MG63 (cell line): ENCODE measurements around the gene UBL7. TPM values are rescaled to one million over a fixed set of nuclear protein-coding genes. Genes with fewer than 3 reads are reported as not detected.
A peak's percentile ranks its signal among the peaks of the same experiment; 100 is the strongest.

Experiments used
- DNase-seq: peaks from one replicate; pipeline ENCODE4 v3.0.0-alpha.2; 2020
- H3K27me3 ChIP-seq: fragments of 250-450 bp; sonication (Bioruptor Pico); 2 replicates; pipeline ENCODE4 v1.5.1; 2020; ENCODE audit warnings: mild to moderate bottlenecking, moderate library complexity
- H3K36me3 ChIP-seq: fragments of 250-450 bp; sonication (Bioruptor Pico); 2 replicates; pipeline ENCODE4 v1.5.1; 2020; ENCODE audit warnings: mild to moderate bottlenecking, moderate library complexity
- H3K4me3 ChIP-seq: fragments of 250-450 bp; sonication (Bioruptor Pico); 2 replicates; pipeline ENCODE4 v1.5.1; 2020; ENCODE audit warnings: mild to moderate bottlenecking, moderate library complexity
- H3K9me3 ChIP-seq: fragments of 250-450 bp; sonication (Bioruptor Pico); 2 replicates; pipeline ENCODE4 v1.5.1; 2020; ENCODE audit warnings: mild to moderate bottlenecking, moderate library complexity
- total RNA-seq: library from RNA; depleted of rRNA; stranded (reverse); fragments of >200 nt; shearing (Covaris generic); gene quantifications from 2 replicates; pipeline ENCODE4 v1.2.3, GENCODE V29; 2014; ENCODE audit warnings: low replicate concordance

The UBL7 gene
- total RNA-seq, 1 experiment from 2014 or later = 90.0 TPM

DNA sequence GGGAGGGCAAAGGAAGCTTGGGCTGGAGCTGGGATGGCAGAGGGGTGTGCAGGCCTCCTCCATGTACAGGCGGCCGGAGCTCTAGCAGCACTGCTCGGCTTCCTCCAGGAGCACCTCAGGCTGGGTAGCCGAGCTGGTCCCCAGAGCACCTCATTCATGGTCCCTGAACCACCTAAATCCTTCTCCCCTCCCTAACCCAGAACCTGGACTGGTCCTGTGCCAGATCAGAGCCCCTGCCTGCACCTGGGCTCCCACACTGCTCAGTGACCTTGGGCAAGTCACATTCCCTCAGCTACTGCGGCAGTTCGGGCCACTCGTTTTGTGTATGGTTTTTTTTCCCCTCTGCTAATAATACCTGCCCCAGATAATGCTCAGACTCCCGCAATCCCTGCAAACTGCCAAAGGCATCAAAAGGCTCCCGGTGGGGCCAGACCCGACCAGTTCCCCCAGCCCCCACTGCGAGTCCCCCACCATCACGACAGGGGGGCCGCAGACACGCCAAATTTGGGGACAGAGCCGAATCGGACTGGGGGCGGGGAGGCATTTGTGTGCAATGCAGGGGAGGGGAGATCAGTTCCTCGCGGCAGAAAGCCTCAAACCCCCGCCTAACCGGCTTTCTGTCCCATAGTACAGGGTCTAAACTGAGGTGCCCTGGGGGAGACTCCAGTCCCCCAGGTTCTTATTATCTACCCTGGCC is 28.5 kb downstream of the UBL7 start:
- peak overlapping the region; percentile 83 for H3K4me3 ChIP-seq
- H3K27me3 ChIP-seq = no peaks in the 10 kb centered on the region
- no peaks in the 10 kb centered on the region for H3K9me3 ChIP-seq
- no peak for DNase-seq
- H3K36me3 ChIP-seq = peaks cover 6% of the 10 kb centered on the region

DNA sequence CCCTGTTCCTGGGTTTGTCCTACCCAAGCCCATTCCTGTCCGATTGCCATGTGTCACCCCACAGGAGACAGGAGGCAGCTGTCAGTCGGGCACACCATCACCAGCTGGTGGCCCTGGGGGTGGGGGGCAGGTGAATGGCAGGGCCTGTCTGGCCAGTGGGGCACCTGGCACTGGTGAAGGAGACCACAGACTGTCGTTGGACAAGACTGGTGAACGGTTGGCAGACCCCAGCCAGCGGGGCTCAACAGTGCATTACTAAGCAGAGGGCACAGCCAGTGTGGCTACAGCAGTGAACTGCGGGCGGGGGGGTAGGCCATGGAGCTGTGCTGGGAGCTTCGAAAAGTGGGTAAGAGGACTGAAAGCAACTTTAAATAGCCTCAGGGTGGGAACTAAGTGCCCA is 29.3 kb downstream of the UBL7 start:
- DNase-seq = no peak
- Histone ChIP-seq H3K9me3 (no peaks in the 10 kb centered on the region), H3K4me3 (no peak overlapping the region), H3K27me3 (no peaks in the 10 kb centered on the region), H3K36me3 (peaks cover 6% of the 10 kb centered on the region)

- no peaks in the 10 kb centered on the region for H3K9me3 ChIP-seq
- H3K27me3 ChIP-seq = no peaks in the 10 kb centered on the region
- peaks cover 6% of the 10 kb centered on the region for H3K36me3 ChIP-seq
- DNase-seq = no peak
- H3K4me3 ChIP-seq = no peak overlapping the region
Observed at GRCh38 chr15:74431116-74431515, 29.8 kb downstream of the UBL7 start.

DNA sequence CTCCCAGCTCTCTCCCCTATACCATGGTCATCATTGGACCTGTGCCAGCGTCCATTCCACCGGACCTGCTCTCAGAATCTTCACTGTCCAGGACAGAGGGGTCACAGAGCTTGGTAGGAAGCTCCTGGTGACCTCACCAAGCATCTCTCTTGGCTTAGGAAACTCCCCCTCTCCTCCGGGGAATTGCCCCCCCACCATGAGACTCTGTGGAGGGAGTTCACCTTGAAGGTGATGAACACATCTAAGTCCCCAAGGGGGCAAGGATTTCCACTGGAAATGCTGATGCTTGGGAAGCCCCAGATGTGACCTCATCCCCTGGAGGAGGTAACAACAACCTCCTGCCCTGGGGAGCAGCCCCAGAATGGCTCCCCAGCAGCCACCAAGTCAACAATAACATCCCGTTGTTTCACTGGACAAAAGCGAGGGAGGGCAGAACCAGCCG is 30.4 kb downstream of the UBL7 start:
- Histone ChIP-seq H3K36me3 (peaks cover 8% of the 10 kb centered on the region), H3K4me3 (no peak overlapping the region), H3K9me3 (no peaks in the 10 kb centered on the region), H3K27me3 (no peaks in the 10 kb centered on the region)
- no peak for DNase-seq

DNA sequence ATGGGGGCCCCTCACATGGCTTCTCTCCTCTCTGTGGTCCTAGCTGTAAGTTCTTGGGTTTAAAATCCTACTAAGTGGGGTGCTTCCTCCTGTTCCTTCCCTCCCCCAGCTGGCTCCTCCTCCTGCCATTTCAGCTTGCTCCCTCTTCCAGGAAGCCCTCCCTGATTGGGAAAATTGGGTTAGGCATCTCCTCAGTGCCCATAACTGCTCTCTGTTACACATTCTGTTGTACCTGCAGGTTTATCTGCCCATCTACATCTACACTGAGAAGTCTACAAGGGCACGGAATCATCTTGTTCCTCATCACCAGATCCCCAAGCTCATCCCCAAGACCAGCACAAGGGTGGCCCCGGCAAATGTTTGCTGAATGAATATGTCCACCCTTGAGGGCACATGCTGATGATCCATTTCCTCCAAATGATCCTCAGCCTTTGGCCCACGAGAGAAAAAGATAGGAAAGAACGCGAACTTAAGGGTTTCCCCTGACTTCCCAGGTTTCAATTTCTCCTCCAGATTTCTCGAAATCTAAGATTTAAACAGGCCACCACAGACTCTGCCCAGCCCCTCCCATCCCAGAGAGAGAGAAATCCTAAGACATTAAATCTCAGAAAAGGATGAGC is 31.1 kb downstream of the UBL7 start:
- no peak for DNase-seq
- no peaks in the 10 kb centered on the region for H3K9me3 ChIP-seq
- no peaks in the 10 kb centered on the region for H3K27me3 ChIP-seq
- peaks cover 9% of the 10 kb centered on the region for H3K36me3 ChIP-seq
- H3K4me3 ChIP-seq = no peak overlapping the region

GRCh38 chr15:74428970-74429780 is 31.8 kb downstream of the UBL7 start:
- Histone ChIP-seq H3K9me3 (no peaks in the 10 kb centered on the region), H3K36me3 (peaks cover 9% of the 10 kb centered on the region), H3K4me3 (no peak overlapping the region), H3K27me3 (no peaks in the 10 kb centered on the region)
- no peak for DNase-seq

DNA sequence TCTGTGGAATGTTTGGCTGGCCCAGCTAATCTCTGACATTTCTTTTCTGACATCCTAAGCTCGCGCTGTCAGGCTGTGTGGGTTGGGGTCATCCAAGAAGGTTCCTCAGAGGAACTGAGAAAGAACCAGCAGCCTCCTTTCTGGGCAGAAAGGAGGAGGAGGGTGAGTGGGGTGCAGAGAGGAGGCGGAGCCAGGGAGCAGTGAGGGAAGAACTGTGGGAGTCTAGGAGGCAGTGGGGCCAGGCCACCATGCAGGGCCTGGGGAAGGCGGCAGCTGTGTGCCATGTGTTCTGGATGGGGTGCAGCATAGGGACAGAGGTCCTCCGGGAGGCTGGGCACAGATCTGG is 32.5 kb downstream of the UBL7 start:
- Histone ChIP-seq H3K36me3 (peaks cover 9% of the 10 kb centered on the region), H3K27me3 (no peaks in the 10 kb centered on the region), H3K9me3 (no peaks in the 10 kb centered on the region), H3K4me3 (no peak overlapping the region)
- no peak for DNase-seq

GRCh38 chr15:74427607-74428441 is 33.1 kb downstream of the UBL7 start:
- H3K9me3 ChIP-seq = no peaks in the 10 kb centered on the region
- no peak for DNase-seq
- H3K4me3 ChIP-seq = no peak overlapping the region
- no peaks in the 10 kb centered on the region for H3K27me3 ChIP-seq
- peaks cover 9% of the 10 kb centered on the region for H3K36me3 ChIP-seq

DNA sequence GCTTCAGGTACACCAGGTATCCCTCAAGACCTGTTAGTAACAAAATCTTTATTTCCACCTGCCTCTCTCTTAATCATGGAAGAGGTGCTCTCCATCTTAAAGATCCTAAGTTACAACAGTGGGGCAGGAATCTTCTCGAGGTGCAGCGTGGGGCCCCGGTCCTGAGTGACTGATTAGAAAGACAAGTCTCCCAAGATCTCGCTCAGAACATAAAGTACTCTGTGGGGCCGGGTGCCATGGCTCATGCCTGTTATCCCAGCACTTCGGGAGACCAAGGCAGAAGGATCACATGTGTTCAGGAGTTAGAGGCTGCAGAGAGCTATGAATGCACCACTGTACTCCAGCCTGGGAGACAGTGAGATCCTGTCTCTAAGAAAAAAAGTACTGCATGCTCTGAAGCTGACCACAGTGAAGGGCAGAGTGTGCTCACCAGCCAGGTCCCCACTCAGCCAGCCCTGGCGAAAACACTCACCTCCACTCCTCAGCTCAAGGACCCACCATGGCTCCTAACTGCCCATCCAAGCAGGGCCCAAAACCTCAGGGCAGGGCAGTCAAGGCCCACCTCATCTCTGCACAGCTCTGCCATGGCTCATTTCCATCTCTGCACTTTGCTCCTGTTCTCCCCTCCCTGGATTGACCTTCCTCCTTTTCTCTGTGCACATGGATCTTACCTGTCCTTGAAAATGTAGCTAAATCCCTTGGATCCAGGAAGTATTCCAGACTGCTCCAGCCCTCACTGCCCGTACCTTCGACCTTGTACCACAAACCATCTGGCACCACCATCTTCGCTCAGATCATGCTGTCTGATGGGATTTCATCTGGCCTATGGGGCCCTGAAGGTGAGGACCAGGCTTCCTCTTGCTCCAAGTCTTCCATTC is 34.3 kb downstream of the UBL7 start:
- no peaks in the 10 kb centered on the region for H3K9me3 ChIP-seq
- no peak overlapping the region for H3K4me3 ChIP-seq
- DNase-seq = no peak
- peaks cover 12% of the 10 kb centered on the region for H3K36me3 ChIP-seq
- H3K27me3 ChIP-seq = no peaks in the 10 kb centered on the region

DNA sequence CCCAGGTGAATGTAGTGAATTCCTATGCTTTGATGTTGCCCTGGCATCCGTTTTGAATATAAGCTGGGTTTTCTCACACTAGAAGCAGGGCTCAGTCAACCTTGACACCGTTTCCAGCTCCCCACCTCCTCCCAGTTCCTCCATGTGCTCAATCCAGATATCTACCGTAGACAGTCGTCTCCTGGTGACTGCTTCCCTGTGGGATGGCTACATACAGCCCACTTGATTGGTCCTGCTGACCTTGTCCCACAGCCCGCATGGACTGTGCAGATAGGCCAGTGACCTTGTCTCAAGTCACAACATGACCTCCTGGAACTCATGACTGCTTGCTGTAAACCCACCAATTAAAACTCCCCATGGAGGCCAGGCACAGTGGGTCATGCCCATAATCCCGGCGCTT is 35.3 kb downstream of the UBL7 start:
- DNase-seq = no peak
- Histone ChIP-seq H3K36me3 (peaks cover 12% of the 10 kb centered on the region), H3K4me3 (no peak overlapping the region), H3K9me3 (no peaks in the 10 kb centered on the region), H3K27me3 (no peaks in the 10 kb centered on the region)

DNA sequence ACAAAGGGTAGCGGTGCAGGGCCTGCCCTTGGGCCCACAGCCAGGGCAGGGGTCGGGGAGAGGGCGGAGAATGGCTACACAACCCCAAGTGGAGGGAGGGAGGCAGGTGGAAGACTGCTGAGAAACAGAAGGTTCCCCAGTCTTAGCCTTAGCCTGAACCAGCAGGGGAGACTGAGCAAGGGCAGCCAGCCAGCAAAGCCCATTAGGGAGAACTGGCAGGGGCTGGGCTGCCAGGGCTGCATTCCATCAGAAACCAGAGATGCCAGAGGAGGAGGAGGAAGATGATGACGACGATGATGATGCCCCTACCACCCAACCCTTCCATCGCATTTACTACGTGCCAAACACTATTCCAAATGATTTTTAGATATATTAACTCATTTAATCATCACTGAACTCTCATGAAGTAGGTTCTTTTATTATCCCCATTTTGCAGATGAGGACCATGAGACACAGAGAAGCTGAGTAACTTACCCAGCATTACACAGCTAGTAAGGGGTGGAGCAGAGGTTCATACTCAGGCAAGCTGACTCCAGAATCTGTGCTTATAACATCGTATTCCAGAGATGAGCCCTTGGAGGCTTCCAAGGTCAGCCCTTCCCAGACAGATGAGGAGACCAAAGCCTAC is 35.9 kb downstream of the UBL7 start:
- Histone ChIP-seq H3K36me3 (peaks cover 12% of the 10 kb centered on the region), H3K9me3 (no peaks in the 10 kb centered on the region), H3K4me3 (no peak overlapping the region), H3K27me3 (no peaks in the 10 kb centered on the region)
- DNase-seq = no peak

- Histone ChIP-seq H3K36me3 (peaks cover 12% of the 10 kb centered on the region), H3K27me3 (no peaks in the 10 kb centered on the region), H3K4me3 (no peak overlapping the region), H3K9me3 (no peaks in the 10 kb centered on the region)
- DNase-seq = peak; percentile 61
Observed at GRCh38 chr15:74423431-74424257, 37.3 kb downstream of the UBL7 start.

DNA sequence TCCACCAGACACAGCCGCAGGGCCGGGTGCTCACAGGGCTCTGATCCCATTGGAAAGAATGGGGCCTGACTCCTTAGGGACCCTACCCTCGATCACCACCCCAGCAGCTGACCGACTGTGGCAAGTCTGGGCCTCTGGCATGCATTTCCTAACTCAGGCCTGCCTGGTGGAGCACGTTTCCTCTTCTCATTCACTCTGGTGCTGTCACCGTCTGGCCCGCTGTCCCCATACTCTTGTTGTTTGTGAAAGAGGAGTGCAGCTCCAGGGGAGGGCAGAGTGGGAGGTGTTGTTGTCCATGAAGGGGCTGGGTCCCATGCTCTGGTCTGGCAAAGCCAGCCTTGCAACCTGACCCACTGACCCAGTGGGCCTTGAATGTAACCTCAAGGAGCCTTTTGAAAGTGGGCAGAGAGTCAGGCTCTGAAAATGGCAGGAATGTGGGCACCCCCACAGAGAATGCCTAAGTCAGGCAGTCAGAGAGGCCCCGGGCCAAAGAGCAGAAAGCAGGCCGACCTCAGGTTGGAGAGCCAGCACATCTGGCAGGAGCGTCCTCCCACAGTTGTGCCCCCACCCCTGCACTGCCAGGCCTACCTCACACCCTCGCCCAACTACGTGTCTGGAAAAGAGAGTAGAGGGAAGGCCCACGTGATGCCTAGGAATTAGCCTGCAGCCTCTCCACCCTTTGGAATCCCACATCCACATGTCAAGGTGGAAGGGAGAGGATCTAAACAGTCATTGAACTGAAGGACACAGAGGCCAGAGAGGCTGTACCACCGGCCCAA is 38.1 kb downstream of the UBL7 start:
- no peaks in the 10 kb centered on the region for H3K9me3 ChIP-seq
- H3K36me3 ChIP-seq = peaks cover 10% of the 10 kb centered on the region
- no peaks in the 10 kb centered on the region for H3K27me3 ChIP-seq
- no peak overlapping the region for H3K4me3 ChIP-seq
- DNase-seq = peak; percentile 99

DNA sequence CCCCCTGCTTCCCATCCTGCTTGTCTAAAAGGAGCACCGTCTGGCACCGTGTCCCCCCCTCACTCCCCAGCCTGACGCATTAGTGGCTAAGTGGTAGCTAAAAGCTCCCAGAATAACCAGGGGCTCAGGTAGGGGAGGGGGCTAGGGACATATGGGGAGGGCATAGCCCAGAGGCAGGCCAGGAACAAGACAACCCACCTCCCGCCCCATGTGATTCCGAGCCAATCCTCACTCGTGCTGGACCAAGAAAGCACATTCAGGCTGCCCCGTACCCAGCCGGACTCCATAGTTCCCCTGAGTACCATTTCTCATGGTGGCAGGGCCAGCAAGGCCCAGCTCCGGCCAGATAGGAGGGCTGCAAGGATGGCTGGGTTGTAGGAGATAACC is 38.7 kb downstream of the UBL7 start:
- Histone ChIP-seq H3K27me3 (no peaks in the 10 kb centered on the region), H3K4me3 (no peak overlapping the region), H3K36me3 (peaks cover 8% of the 10 kb centered on the region), H3K9me3 (no peaks in the 10 kb centered on the region)
- no peak for DNase-seq
